ENCODE data around the gene INF2. TPM values are rescaled to one million over a fixed set of nuclear protein-coding genes. Genes with fewer than 3 reads are reported as not detected.

The INF2 gene
- total and polyA plus RNA-seq, 2 experiments from 2014 or later: 36.7 to 75.5 TPM

GRCh38 chr14:104723651-104724406 is 34.4 kb downstream of the INF2 start, which contains the start of gene ADSS1 (continued):
- TF ChIP-seq ZNF462 (CRISPR knock-in tag; IDR thresholded peaks at IDR 0.05) (0 out of 2 replicates have a peak, but pooled peaks have one; percentile 15), CTCF (conservative IDR thresholded peaks at IDR 0.05; ENCODE audit: low read depth in 2 of 2) (peak; percentile 77 to 81)

GRCh38 chr14:104724407-104724980 is 35.1 kb downstream of the INF2 start:
- H3F3A ChIP-seq (replicated peaks; ENCODE audit: low read depth): no peaks in the 10 kb centered on the region; the same call in 1 of the 2 replicates
- Mint-ChIP-seq H3K27me3 (ENCODE audit: insufficient read depth, low read depth, poor library complexity) (peaks cover 14% of the 10 kb centered on the region), H3K4me3 (peak overlapping the region; percentile 75), H3K27ac (no peak overlapping the region), H3K36me3 (ENCODE audit: low read depth) (no peaks in the 10 kb centered on the region; the same call in 2 of the 3 replicates), H3K9me3 (peaks cover 4% of the 10 kb centered on the region; the same call in 2 of the 3 replicates), H3K4me1 (peaks cover 7% of the 10 kb centered on the region; the same call in 2 of the 3 replicates)
- no peaks in the 10 kb centered on the region for H3K79me2 ChIP-seq (replicated peaks; ENCODE audit: insufficient read depth)
- H3K9me2 ChIP-seq (ENCODE audit: insufficient read depth): no peaks in the 10 kb centered on the region
- no peak overlapping the region for H3K27ac ChIP-seq (ENCODE audit: low read depth)
- ATAC-seq: no peak; the same call in 1 of the 3 replicates
- no peak overlapping the region for H2AFZ ChIP-seq
- H3K4me1 ChIP-seq (ENCODE audit: insufficient read depth): peaks cover 10% of the 10 kb centered on the region; the same call in 1 of the 2 replicates
- H3K27me3 ChIP-seq (ENCODE audit: insufficient read depth): no peaks in the 10 kb centered on the region
- peak overlapping the region; percentile 62 for H3K4me3 ChIP-seq
- H3K36me3 ChIP-seq (ENCODE audit: insufficient read depth): no peaks in the 10 kb centered on the region
- H3K4me2 ChIP-seq: peak overlapping the region; percentile 83
- TF ChIP-seq EZH2phosphoT487 (IDR thresholded peaks at IDR 0.05; ENCODE audit: unreplicated experiment) (no peak), POLR2AphosphoS5 (IDR thresholded peaks at IDR 0.05; ENCODE audit: low read depth) (no peak), STAT1 (IDR thresholded peaks at IDR 0.05; ENCODE audit: unreplicated experiment) (no peak), EZH2 (IDR thresholded peaks at IDR 0.05; ENCODE audit: low read depth, unreplicated experiment) (no peak), CTCF (conservative IDR thresholded peaks at IDR 0.05; ENCODE audit: low read depth in 2 of 2) (no peak)
- peak; percentile 40 for DNase-seq (ENCODE audit: low spot score)
- no peaks in the 10 kb centered on the region for H4K20me1 ChIP-seq (replicated peaks; ENCODE audit: insufficient read depth)
